SU-DHL-6 (cell line): ENCODE data around the gene ATG12.

ENCODE experiments used
- H2AFZ ChIP-seq: fragments of 200-600 bp; sonication (generic); 2 replicates; pipeline ENCODE4 v1.6.1; 2014; ENCODE audit warnings: low read depth, mild to moderate bottlenecking, moderate library complexity, mixed read lengths, antibody characterized with exemption, low read length; ENCODE audit not compliant: severe bottlenecking
- H3F3A ChIP-seq: fragments of 200-600 bp; shearing (Covaris generic); 2 replicates; pipeline ENCODE4 v1.6.0; 2016; ENCODE audit warnings: antibody characterized with exemption, mild to moderate bottlenecking; ENCODE audit not compliant: insufficient read depth
- H3K27ac ChIP-seq: fragments of 200-600 bp; sonication (generic); 2 replicates; pipeline ENCODE4 v1.5.1; 2016; ENCODE audit warnings: low read depth, mild to moderate bottlenecking, low read length, moderate library complexity, mixed read lengths
- H3K27me3 ChIP-seq: fragments of 200-600 bp; sonication (generic), shearing (Covaris generic); 2 replicates; pipeline ENCODE4 v1.6.0; 2014; ENCODE audit warnings: mild to moderate bottlenecking, low read length
- H3K36me3 ChIP-seq: fragments of 200-600 bp; sonication (generic); 2 replicates; pipeline ENCODE4 v1.6.1; 2014; ENCODE audit warnings: mild to moderate bottlenecking, low read length, mixed read lengths
- H3K4me2 ChIP-seq: fragments of 300-600, 200-600 bp; shearing (Covaris generic), sonication (generic); 2 replicates; pipeline ENCODE4 v1.6.0; 2014; ENCODE audit warnings: low read length, low read depth, mild to moderate bottlenecking; ENCODE audit not compliant: poor library complexity, severe bottlenecking
- H3K4me3 ChIP-seq: fragments of 200-600 bp; sonication (generic); 2 replicates; pipeline ENCODE4 v1.5.1; 2014; ENCODE audit warnings: antibody characterized with exemption, low read length, mild to moderate bottlenecking, mixed read lengths; ENCODE audit not compliant: insufficient read depth, poor library complexity, severe bottlenecking
- H3K79me2 ChIP-seq: fragments of 200-600 bp; sonication (generic); 2 replicates; pipeline ENCODE4 v1.6.1; 2014; ENCODE audit warnings: mild to moderate bottlenecking, low read length, moderate library complexity; ENCODE audit not compliant: insufficient read depth
- H3K9ac ChIP-seq: fragments of 200-600 bp; sonication (generic); 2 replicates; pipeline ENCODE4 v1.7.0; 2014; ENCODE audit warnings: mild to moderate bottlenecking, low read length
- H3K9me2 ChIP-seq: fragments of 200-600 bp; sonication (generic); replicated peaks from 2 replicates; pipeline ENCODE4 v1.6.1; 2014; ENCODE audit warnings: low read length; ENCODE audit not compliant: insufficient read depth
- H3K9me3 ChIP-seq: fragments of 200-600 bp; sonication (generic); 2 replicates; pipeline ENCODE4 v1.6.1; 2014; ENCODE audit warnings: low read length, mixed read lengths; ENCODE audit not compliant: insufficient read depth
- H4K20me1 ChIP-seq: fragments of 200-600 bp; sonication (generic); 2 replicates; pipeline ENCODE4 v1.6.1; 2014; ENCODE audit warnings: low read depth, mild to moderate bottlenecking, antibody characterized with exemption, low read length, moderate library complexity, mixed read lengths
- EZH2phosphoT487 ChIP-seq: fragments of 200-600 bp; sonication (generic), shearing (Covaris generic); conservative IDR thresholded peaks from 2 replicates; pipeline ENCODE4 v1.6.1; 2018; ENCODE audit warnings: mild to moderate bottlenecking, antibody characterized with exemption, low read length, moderate library complexity, mixed read lengths
- TF ChIP-seq, protein P1 (sequence below): fragments of 200-600 bp; sonication (generic); IDR thresholded peaks from one replicate; pipeline ENCODE4 v1.5.1; 2017; ENCODE audit warnings: antibody characterized with exemption, mild to moderate bottlenecking, low read length, moderate library complexity; ENCODE audit not compliant: insufficient read depth, poor library complexity, severe bottlenecking

The ATG12 gene

DNA sequence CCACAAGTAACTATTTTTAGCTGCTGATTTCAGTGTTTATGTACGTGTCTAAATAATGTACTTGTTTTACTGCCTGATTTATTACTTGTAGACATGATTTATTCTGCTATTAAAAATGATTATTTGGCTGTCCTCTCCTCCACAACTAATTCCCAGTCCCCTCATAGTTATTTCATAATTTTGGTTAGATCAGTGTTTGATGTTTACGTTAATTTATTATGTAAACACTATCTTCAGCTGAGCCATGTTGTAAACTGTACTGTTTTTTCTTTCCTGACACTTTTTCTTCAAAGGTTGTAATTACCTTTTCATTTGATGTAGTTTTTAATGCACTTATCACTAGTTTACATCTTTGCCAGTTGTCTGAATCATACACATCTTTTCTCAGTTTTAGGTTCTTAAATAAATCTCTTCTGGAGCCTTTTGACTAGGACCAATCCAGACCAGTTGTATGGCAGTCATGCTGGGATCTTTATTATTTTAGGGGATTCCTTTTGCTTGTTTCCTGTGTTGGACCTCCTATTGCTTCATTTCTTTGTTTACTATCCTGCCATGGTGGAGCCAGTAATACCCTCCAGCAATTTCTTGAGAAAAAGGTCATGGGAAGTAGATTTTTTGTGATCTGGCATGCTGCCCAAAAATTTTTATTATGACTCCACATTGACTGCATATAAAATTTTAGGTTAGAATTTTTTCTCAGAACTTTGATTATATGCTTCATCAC, 16.4 kb upstream of the ATG12 start:
- H3K4me3 ChIP-seq = no peak overlapping the region
- H3K9me2 ChIP-seq = no peaks in the 10 kb centered on the region
- peaks cover 14% of the 10 kb centered on the region; the same call in 1 of the 2 replicates for H4K20me1 ChIP-seq
- H3F3A ChIP-seq = no peaks in the 10 kb centered on the region
- no peak overlapping the region for H3K9ac ChIP-seq
- H3K27me3 ChIP-seq = no peaks in the 10 kb centered on the region
- H3K27ac ChIP-seq = no peak overlapping the region
- H2AFZ ChIP-seq = no peak overlapping the region
- peaks cover 48% of the 10 kb centered on the region for H3K79me2 ChIP-seq
- H3K9me3 ChIP-seq = no peaks in the 10 kb centered on the region
- TF ChIP-seq, protein P1, sequence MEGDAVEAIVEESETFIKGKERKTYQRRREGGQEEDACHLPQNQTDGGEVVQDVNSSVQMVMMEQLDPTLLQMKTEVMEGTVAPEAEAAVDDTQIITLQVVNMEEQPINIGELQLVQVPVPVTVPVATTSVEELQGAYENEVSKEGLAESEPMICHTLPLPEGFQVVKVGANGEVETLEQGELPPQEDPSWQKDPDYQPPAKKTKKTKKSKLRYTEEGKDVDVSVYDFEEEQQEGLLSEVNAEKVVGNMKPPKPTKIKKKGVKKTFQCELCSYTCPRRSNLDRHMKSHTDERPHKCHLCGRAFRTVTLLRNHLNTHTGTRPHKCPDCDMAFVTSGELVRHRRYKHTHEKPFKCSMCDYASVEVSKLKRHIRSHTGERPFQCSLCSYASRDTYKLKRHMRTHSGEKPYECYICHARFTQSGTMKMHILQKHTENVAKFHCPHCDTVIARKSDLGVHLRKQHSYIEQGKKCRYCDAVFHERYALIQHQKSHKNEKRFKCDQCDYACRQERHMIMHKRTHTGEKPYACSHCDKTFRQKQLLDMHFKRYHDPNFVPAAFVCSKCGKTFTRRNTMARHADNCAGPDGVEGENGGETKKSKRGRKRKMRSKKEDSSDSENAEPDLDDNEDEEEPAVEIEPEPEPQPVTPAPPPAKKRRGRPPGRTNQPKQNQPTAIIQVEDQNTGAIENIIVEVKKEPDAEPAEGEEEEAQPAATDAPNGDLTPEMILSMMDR = no peak
- no peak for TF ChIP-seq EZH2phosphoT487
- H3K4me2 ChIP-seq = no peak overlapping the region
- H3K36me3 ChIP-seq = peaks cover 4% of the 10 kb centered on the region; the same call in 1 of the 2 replicates

DNA sequence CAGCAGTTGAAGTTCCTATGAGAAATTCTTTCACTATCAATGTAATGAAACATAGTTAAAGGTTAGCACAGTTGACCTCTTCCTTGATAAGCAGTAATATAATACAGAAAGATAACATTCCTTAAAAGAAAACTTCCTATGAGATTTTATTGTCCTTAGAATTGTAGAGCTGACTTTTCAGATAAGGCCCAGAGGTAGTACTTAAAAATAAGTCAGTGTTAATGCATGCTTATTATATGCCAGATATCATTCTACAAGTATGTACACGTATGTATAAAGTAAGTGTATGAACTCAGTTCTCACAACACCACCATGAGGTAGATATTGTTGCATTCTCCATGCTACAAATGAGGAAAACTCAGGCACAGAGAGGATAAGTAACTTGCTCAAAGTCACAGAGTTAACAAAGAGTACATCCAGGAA, 15.7 kb upstream of the ATG12 start:
- Histone ChIP-seq H3K9ac (no peak overlapping the region), H3K27me3 (no peaks in the 10 kb centered on the region), H3K4me2 (no peak overlapping the region), H3K4me3 (no peak overlapping the region), H3K79me2 (peaks cover 42% of the 10 kb centered on the region), H3K36me3 (peaks cover 4% of the 10 kb centered on the region; the same call in 1 of the 2 replicates), H3K27ac (no peak overlapping the region), H2AFZ (no peak overlapping the region), H3F3A (no peaks in the 10 kb centered on the region), H3K9me3 (no peaks in the 10 kb centered on the region), H3K9me2 (no peaks in the 10 kb centered on the region), H4K20me1 (peaks cover 14% of the 10 kb centered on the region; the same call in 1 of the 2 replicates)
- TF ChIP-seq, protein P1 = no peak
- TF ChIP-seq EZH2phosphoT487 = no peak

DNA sequence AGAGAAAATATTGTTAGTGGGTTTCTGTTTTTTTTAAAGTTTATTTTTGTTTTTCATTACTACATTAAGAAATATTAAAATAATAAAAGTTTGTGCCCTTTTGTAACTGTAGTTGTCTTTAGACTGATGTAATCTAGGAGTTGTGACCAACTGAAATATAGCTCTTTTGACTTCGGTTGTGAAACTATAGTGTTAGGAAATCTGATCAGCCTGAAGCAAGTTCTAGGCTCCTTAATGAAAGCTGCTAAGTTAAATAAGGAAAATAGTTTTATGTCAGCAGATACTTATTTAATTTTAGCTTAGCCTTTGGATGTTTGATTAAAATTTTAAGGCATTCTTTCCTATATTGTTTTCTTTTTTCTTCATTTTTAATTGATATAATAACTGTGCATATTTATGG, 14.6 kb upstream of the ATG12 start:
- Histone ChIP-seq H3K9me2 (no peaks in the 10 kb centered on the region), H3K9me3 (no peaks in the 10 kb centered on the region), H4K20me1 (peaks cover 14% of the 10 kb centered on the region; the same call in 1 of the 2 replicates), H3K79me2 (peaks cover 42% of the 10 kb centered on the region), H2AFZ (no peak overlapping the region), H3K4me2 (no peak overlapping the region), H3K27me3 (no peaks in the 10 kb centered on the region), H3K9ac (no peak overlapping the region), H3K36me3 (peaks cover 4% of the 10 kb centered on the region; the same call in 1 of the 2 replicates), H3K4me3 (no peak overlapping the region), H3F3A (no peaks in the 10 kb centered on the region), H3K27ac (no peak overlapping the region)
- TF ChIP-seq EZH2phosphoT487 = no peak
- TF ChIP-seq, protein P1 = no peak
